Adipocyte (in vitro differentiated cells): Measurements from ENCODE around the gene MMP25.
A peak's percentile ranks its signal among the peaks of the same experiment; 100 is the strongest.
"Not testable (repeated sequence)": the region's sequence is repeated elsewhere in the genome, so short reads cannot be mapped to it uniquely, and the experiment has no call there.

Source experiments
- DNase-seq: peaks from one replicate; pipeline ENCODE4 v3.0.0-alpha.2; 2015; ENCODE audit warnings: low read depth
- H3K27me3 ChIP-seq: replicated peaks from 2 replicates; pipeline ENCODE4 v1.7.0; 2013; ENCODE audit warnings: mild to moderate bottlenecking, low read length, moderate library complexity; ENCODE audit not compliant: control insufficient read depth, insufficient read depth
- H3K36me3 ChIP-seq: 2 replicates; pipeline ENCODE4 v1.7.0; 2013; ENCODE audit warnings: low read length, mild to moderate bottlenecking, moderate library complexity; ENCODE audit not compliant: control insufficient read depth, insufficient read depth, severe bottlenecking
- H3K4me1 ChIP-seq: 2 replicates; pipeline ENCODE4 v1.7.0; 2013; ENCODE audit warnings: mild to moderate bottlenecking, low read length, moderate library complexity; ENCODE audit not compliant: control insufficient read depth, insufficient read depth
- H3K4me3 ChIP-seq: 2 replicates; pipeline ENCODE4 v1.7.0; 2013; ENCODE audit warnings: mild to moderate bottlenecking, low read length, moderate library complexity
- H3K9ac ChIP-seq: 2 replicates; pipeline ENCODE4 v1.7.0; 2013; ENCODE audit warnings: mild to moderate bottlenecking, low read length, moderate library complexity
- H3K9me3 ChIP-seq: 2 replicates; pipeline ENCODE4 v1.7.0; 2013; ENCODE audit warnings: mild to moderate bottlenecking, low read length, moderate library complexity; ENCODE audit not compliant: control insufficient read depth

MMP25 gene

GRCh38 chr16:3059723-3060242 is 13.4 kb downstream of the MMP25 start:
- Histone ChIP-seq H3K9ac (peak overlapping the region; percentile 93), H3K27me3 (no peaks in the 10 kb centered on the region), H3K4me1 (peaks cover 8% of the 10 kb centered on the region), H3K4me3 (peak overlapping the region; percentile 86), H3K36me3 (no peaks in the 10 kb centered on the region), H3K9me3 (no peaks in the 10 kb centered on the region)
- DNase-seq: no peak

- Histone ChIP-seq H3K27me3 (peaks cover 2% of the 10 kb centered on the region), H3K9ac (no peak overlapping the region), H3K9me3 (no peaks in the 10 kb centered on the region), H3K4me3 (no peak overlapping the region), H3K36me3 (no peaks in the 10 kb centered on the region), H3K4me1 (peaks cover 15% of the 10 kb centered on the region)
- no peak for DNase-seq
Measured at GRCh38 chr16:3060339-3061127, 14.2 kb downstream of the MMP25 start.

- peaks cover 7% of the 10 kb centered on the region for H3K27me3 ChIP-seq
- no peak for DNase-seq
- no peaks in the 10 kb centered on the region for H3K9me3 ChIP-seq
- H3K9ac ChIP-seq: no peak overlapping the region
- H3K36me3 ChIP-seq: no peaks in the 10 kb centered on the region
- H3K4me3 ChIP-seq: no peak overlapping the region
- peaks cover 16% of the 10 kb centered on the region for H3K4me1 ChIP-seq
Measured at GRCh38 chr16:3062553-3062952, 16.2 kb downstream of the MMP25 start.

GRCh38 chr16:3063625-3064386 is 17.4 kb downstream of the MMP25 start:
- no peak overlapping the region for H3K4me3 ChIP-seq
- no peaks in the 10 kb centered on the region for H3K36me3 ChIP-seq
- peaks cover 7% of the 10 kb centered on the region for H3K27me3 ChIP-seq
- no peak for DNase-seq
- H3K4me1 ChIP-seq: peaks cover 16% of the 10 kb centered on the region
- H3K9me3 ChIP-seq: no peaks in the 10 kb centered on the region
- no peak overlapping the region for H3K9ac ChIP-seq

GRCh38 chr16:3065069-3065741 is 18.8 kb downstream of the MMP25 start, which contains the start of gene IL32:
Gene IL32, plus strand, starts transcription at chr16:3065640. Its CDS starts 172 bp downstream, at chr16:3065812.
- Histone ChIP-seq H3K27me3 (peaks cover 7% of the 10 kb centered on the region), H3K4me3 (peak within 1 kb of the TSS; percentile 54), H3K9ac (peak within 1 kb of the TSS; percentile 15), H3K36me3 (no peaks in the 10 kb centered on the region), H3K9me3 (no peaks in the 10 kb centered on the region), H3K4me1 (peaks cover 8% of the 10 kb centered on the region)
- peak; percentile 82 for DNase-seq

GRCh38 chr16:3065742-3066439 is 19.5 kb downstream of the MMP25 start:
- H3K4me3 ChIP-seq: peak overlapping the region; percentile 54

GRCh38 chr16:3066440-3066748 is 20.0 kb downstream of the MMP25 start:
- no peak for DNase-seq
- H3K9ac ChIP-seq: no peak overlapping the region
- peaks cover 11% of the 10 kb centered on the region for H3K27me3 ChIP-seq
- no peaks in the 10 kb centered on the region for H3K36me3 ChIP-seq
- no peak overlapping the region for H3K4me3 ChIP-seq
- peaks cover 8% of the 10 kb centered on the region for H3K4me1 ChIP-seq
- H3K9me3 ChIP-seq: no peaks in the 10 kb centered on the region

More at GRCh38 chr16:3065742-3066439, 19.5 kb downstream of the MMP25 start:
- peak overlapping the region; percentile 15 for H3K9ac ChIP-seq
- peaks cover 7% of the 10 kb centered on the region for H3K27me3 ChIP-seq
- no peak for DNase-seq
- H3K36me3 ChIP-seq: no peaks in the 10 kb centered on the region
- peaks cover 8% of the 10 kb centered on the region for H3K4me1 ChIP-seq
- H3K9me3 ChIP-seq: no peaks in the 10 kb centered on the region

GRCh38 chr16:3068487-3068886 is 22.1 kb downstream of the MMP25 start:
- Histone ChIP-seq H3K36me3 (no peaks in the 10 kb centered on the region), H3K9me3 (no peaks in the 10 kb centered on the region), H3K4me3 (no peak overlapping the region), H3K27me3 (peaks cover 16% of the 10 kb centered on the region), H3K4me1 (peaks cover 8% of the 10 kb centered on the region), H3K9ac (no peak overlapping the region)
- DNase-seq: no peak

- not testable (repeated sequence) for H3K9me3 ChIP-seq, H3K36me3 ChIP-seq, H3K9ac ChIP-seq, H3K4me3 ChIP-seq, H3K4me1 ChIP-seq, DNase-seq
- H3K27me3 ChIP-seq: peaks cover 23% of the 10 kb centered on the region
Measured at GRCh38 chr16:3069146-3069545, 22.8 kb downstream of the MMP25 start.

- no peak for DNase-seq
- Histone ChIP-seq H3K4me1 (no peaks in the 10 kb centered on the region), H3K27me3 (peaks cover 19% of the 10 kb centered on the region), H3K4me3 (no peak overlapping the region), H3K9ac (no peak overlapping the region), H3K36me3 (no peaks in the 10 kb centered on the region), H3K9me3 (no peaks in the 10 kb centered on the region)
Measured at GRCh38 chr16:3070608-3071111, 24.3 kb downstream of the MMP25 start.
